ENCODE data around the gene QPRT. TPM values are rescaled to one million over a fixed set of nuclear protein-coding genes. Genes with fewer than 3 reads are reported as not detected.

The QPRT gene
- total RNA-seq, 1 experiment from 2014 or later: 27.9 TPM

DNA sequence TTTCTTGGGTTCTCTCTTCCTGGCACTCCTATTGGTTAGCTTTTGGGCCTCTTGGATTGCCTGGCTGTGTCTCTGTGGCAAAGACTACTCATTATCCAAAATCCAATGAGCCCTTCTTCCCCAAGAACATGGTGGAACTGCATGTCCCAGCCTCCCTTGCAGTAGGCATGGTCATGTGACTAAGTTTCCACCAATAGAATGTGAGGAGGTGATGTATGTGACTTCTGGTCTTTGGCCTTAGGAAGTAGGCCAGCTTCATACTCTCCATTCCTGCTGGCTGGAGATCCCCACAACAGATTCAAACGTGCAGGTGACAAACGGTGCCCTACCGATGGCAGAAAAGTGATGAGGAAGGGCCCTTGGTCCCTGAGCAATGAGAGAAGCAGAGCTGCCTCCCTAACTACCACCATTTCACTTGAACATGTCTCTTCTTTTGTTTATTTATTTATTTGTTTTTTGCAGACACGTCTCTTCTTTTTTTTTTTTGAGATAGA, 33.2 kb upstream of the QPRT start:
- Histone ChIP-seq H3K9me3 (ENCODE audit: control insufficient read depth, insufficient read depth, low read depth, low read length) (no peaks in the 10 kb centered on the region), H3K4me3 (ENCODE audit: low read depth in 2 of 2, low read length in 2 of 2) (no peak overlapping the region), H3K27ac (ENCODE audit: low read length) (no peak overlapping the region), H3K27me3 (ENCODE audit: control insufficient read depth, insufficient read depth, low read length) (no peaks in the 10 kb centered on the region), H3K4me1 (ENCODE audit: control insufficient read depth, insufficient read depth, low read length) (no peaks in the 10 kb centered on the region), H3K36me3 (ENCODE audit: control insufficient read depth, insufficient read depth, low read length) (no peaks in the 10 kb centered on the region)
- POLR2A ChIA-PET: interaction anchor here (0.6 kb wide), 1 partner anchor 122 kb away, joined by 3 read pairs; no protein-coding TSS in a partner anchor
- BruUV-seq (replicated peaks): no TSS peak
- no peak for TF ChIP-seq SIN3A (IDR thresholded peaks at IDR 0.05; ENCODE audit: borderline replicate concordance, insufficient read depth, low read depth, low read length)
- TF ChIP-seq TCF7L2 (IDR thresholded peaks at IDR 0.05; ENCODE audit: low read depth, low read length): no peak
- TF ChIP-seq CTCF (IDR thresholded peaks at IDR 0.05): no peak
- TF ChIP-seq POLR2AphosphoS5 (IDR thresholded peaks at IDR 0.05; ENCODE audit: low read depth, low read length): no peak
- TF ChIP-seq REST (IDR thresholded peaks at IDR 0.05; ENCODE audit: insufficient read depth in 1 of 2, low read depth in 2 of 2, low read length in 1 of 2): no peak
- CTCF ChIA-PET: no interaction called here
- ATAC-seq: 0 out of 2 replicates have a peak, but pooled peaks have one; percentile 49
- in situ Hi-C loops (cut with HindIII; ENCODE audit: low pct_unique_long_range_greater_than_20kb, low sequenced_read_pairs) (no loop called here), intact Hi-C loops (cut with micrococcal nuclease; ENCODE audit: unreplicated experiment) (no loop called here)
- no peak for DNase-seq (ENCODE audit: low read depth, low spot score)

DNA sequence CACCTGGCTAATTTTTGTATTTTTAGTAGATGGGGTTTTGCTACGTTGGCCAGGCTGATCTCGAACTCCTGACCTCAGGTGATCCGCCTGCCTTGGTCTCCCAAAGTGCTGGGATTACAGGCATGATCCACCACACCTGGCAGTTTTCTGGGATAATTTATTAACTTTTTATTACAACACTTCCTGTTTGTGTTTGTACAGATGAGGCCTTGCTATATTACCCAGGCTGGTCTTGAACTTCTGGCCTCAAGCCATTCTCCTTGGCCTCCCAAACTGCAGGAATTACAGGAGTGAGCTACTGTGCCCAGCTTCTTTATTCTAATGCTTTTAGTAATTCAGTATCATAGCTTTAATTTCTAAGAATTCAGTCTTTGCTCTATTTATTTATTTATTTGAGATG, 32.0 kb upstream of the QPRT start:
- in situ Hi-C loops (cut with HindIII; ENCODE audit: low pct_unique_long_range_greater_than_20kb, low sequenced_read_pairs) (no loop called here), intact Hi-C loops (cut with micrococcal nuclease; ENCODE audit: unreplicated experiment) (no loop called here)
- ChIA-PET POLR2A (no interaction called here), CTCF (no interaction called here)
- H3K9me3 ChIP-seq (ENCODE audit: control insufficient read depth, insufficient read depth, low read depth, low read length): no peaks in the 10 kb centered on the region
- BruUV-seq (replicated peaks): no TSS peak
- H3K27ac ChIP-seq (ENCODE audit: low read length): no peak overlapping the region
- H3K27me3 ChIP-seq (ENCODE audit: control insufficient read depth, insufficient read depth, low read length): no peaks in the 10 kb centered on the region
- DNase-seq (ENCODE audit: low read depth, low spot score) (no peak), ATAC-seq (no peak)
- no peak overlapping the region for H3K4me3 ChIP-seq (ENCODE audit: low read depth in 2 of 2, low read length in 2 of 2)
- TF ChIP-seq REST (IDR thresholded peaks at IDR 0.05; ENCODE audit: insufficient read depth in 1 of 2, low read depth in 2 of 2, low read length in 1 of 2) (no peak), TCF7L2 (IDR thresholded peaks at IDR 0.05; ENCODE audit: low read depth, low read length) (no peak), CTCF (IDR thresholded peaks at IDR 0.05) (no peak), POLR2AphosphoS5 (IDR thresholded peaks at IDR 0.05; ENCODE audit: low read depth, low read length) (no peak), SIN3A (IDR thresholded peaks at IDR 0.05; ENCODE audit: borderline replicate concordance, insufficient read depth, low read depth, low read length) (no peak)
- H3K36me3 ChIP-seq (ENCODE audit: control insufficient read depth, insufficient read depth, low read length): no peaks in the 10 kb centered on the region
- no peaks in the 10 kb centered on the region for H3K4me1 ChIP-seq (ENCODE audit: control insufficient read depth, insufficient read depth, low read length)
